ENCODE measurements around the gene CST9.

DNA sequence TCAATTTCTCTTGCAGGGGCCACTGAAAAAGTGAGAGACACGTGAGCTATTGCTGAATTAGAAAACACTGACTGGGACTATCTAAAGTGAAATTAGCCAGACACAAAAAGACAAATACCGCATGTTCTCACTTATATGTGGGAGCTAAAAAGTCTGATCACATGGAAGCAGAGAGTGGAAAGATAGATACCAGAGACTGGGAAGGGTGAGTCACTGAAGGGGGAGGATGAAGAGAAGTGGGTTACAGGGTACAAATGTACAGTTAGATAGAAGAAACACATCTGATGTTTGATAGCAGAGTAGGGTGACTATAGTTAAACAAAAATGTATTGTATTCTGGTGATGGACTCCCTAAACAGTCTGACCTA, 18.6 kb upstream of the CST9 start:
- TF ChIP-seq, protein P1, sequence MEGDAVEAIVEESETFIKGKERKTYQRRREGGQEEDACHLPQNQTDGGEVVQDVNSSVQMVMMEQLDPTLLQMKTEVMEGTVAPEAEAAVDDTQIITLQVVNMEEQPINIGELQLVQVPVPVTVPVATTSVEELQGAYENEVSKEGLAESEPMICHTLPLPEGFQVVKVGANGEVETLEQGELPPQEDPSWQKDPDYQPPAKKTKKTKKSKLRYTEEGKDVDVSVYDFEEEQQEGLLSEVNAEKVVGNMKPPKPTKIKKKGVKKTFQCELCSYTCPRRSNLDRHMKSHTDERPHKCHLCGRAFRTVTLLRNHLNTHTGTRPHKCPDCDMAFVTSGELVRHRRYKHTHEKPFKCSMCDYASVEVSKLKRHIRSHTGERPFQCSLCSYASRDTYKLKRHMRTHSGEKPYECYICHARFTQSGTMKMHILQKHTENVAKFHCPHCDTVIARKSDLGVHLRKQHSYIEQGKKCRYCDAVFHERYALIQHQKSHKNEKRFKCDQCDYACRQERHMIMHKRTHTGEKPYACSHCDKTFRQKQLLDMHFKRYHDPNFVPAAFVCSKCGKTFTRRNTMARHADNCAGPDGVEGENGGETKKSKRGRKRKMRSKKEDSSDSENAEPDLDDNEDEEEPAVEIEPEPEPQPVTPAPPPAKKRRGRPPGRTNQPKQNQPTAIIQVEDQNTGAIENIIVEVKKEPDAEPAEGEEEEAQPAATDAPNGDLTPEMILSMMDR (IDR thresholded peaks at IDR 0.05; ENCODE audit: poor library complexity) = no peak
- TF ChIP-seq EZH2 (IDR thresholded peaks at IDR 0.05; ENCODE audit: borderline replicate concordance) (no peak), EZH2phosphoT487 (IDR thresholded peaks at IDR 0.05; ENCODE audit: low read depth, severe bottlenecking, unreplicated experiment) (no peak)

Data from hepatocyte (in vitro differentiated cells).